ENCODE measurements around the gene SMIM33.

Gene SMIM33

GRCh38 chr5:139443831-139444453 is 26.9 kb upstream of the SMIM33 start:
- Histone ChIP-seq H3K9me2 (replicated peaks; ENCODE audit: low read depth, low read length) (no peaks in the 10 kb centered on the region), H3K9ac (ENCODE audit: low read depth, low read length, poor library complexity, severe bottlenecking) (peak overlapping the region; percentile 5), H3K4me3 (ENCODE audit: low read length, poor library complexity, severe bottlenecking) (no peak overlapping the region), H3K36me3 (ENCODE audit: insufficient read depth, low read length) (no peaks in the 10 kb centered on the region), H3K9me3 (ENCODE audit: insufficient read depth, low read depth, low read length) (no peaks in the 10 kb centered on the region), H2AFZ (ENCODE audit: low read length) (peak overlapping the region; percentile 17; the same call in 1 of the 2 replicates), H3K4me2 (ENCODE audit: low read depth, low read length, poor library complexity, severe bottlenecking) (peak overlapping the region; percentile 40), H3K4me1 (ENCODE audit: insufficient read depth, low read length, poor library complexity, severe bottlenecking) (peaks cover 30% of the 10 kb centered on the region), H3K27me3 (ENCODE audit: insufficient read depth, low read length, poor library complexity, severe bottlenecking) (no peaks in the 10 kb centered on the region), H3F3A (ENCODE audit: low read depth) (no peaks in the 10 kb centered on the region), H3K79me2 (ENCODE audit: insufficient read depth, low read length) (no peaks in the 10 kb centered on the region), H4K20me1 (ENCODE audit: insufficient read depth, low read length, poor library complexity, severe bottlenecking) (no peaks in the 10 kb centered on the region)
- no peak for TF ChIP-seq CTCF (conservative IDR thresholded peaks at IDR 0.05; ENCODE audit: low read length)
- no peak for TF ChIP-seq EZH2phosphoT487 (IDR thresholded peaks at IDR 0.05; ENCODE audit: borderline replicate concordance)

GRCh38 chr5:139445325-139446170 is 25.3 kb upstream of the SMIM33 start:
- Histone ChIP-seq H3K79me2 (ENCODE audit: insufficient read depth, low read length) (no peaks in the 10 kb centered on the region), H3F3A (ENCODE audit: low read depth) (no peaks in the 10 kb centered on the region), H3K9me2 (replicated peaks; ENCODE audit: low read depth, low read length) (no peaks in the 10 kb centered on the region), H4K20me1 (ENCODE audit: insufficient read depth, low read length, poor library complexity, severe bottlenecking) (no peaks in the 10 kb centered on the region), H3K9me3 (ENCODE audit: insufficient read depth, low read depth, low read length) (no peaks in the 10 kb centered on the region), H3K27me3 (ENCODE audit: insufficient read depth, low read length, poor library complexity, severe bottlenecking) (no peaks in the 10 kb centered on the region), H3K4me1 (ENCODE audit: insufficient read depth, low read length, poor library complexity, severe bottlenecking) (peaks cover 25% of the 10 kb centered on the region), H3K4me3 (ENCODE audit: low read length, poor library complexity, severe bottlenecking) (no peak overlapping the region), H3K36me3 (ENCODE audit: insufficient read depth, low read length) (no peaks in the 10 kb centered on the region), H3K4me2 (ENCODE audit: low read depth, low read length, poor library complexity, severe bottlenecking) (no peak overlapping the region), H2AFZ (ENCODE audit: low read length) (no peak overlapping the region), H3K9ac (ENCODE audit: low read depth, low read length, poor library complexity, severe bottlenecking) (no peak overlapping the region)
- no peak for TF ChIP-seq EZH2phosphoT487 (IDR thresholded peaks at IDR 0.05; ENCODE audit: borderline replicate concordance)
- TF ChIP-seq CTCF (conservative IDR thresholded peaks at IDR 0.05; ENCODE audit: low read length), result no peak

GRCh38 chr5:139446956-139447779 is 23.6 kb upstream of the SMIM33 start:
- Histone ChIP-seq H3K4me1 (ENCODE audit: insufficient read depth, low read length, poor library complexity, severe bottlenecking) (peaks cover 25% of the 10 kb centered on the region), H3K4me3 (ENCODE audit: low read length, poor library complexity, severe bottlenecking) (no peak overlapping the region), H3K36me3 (ENCODE audit: insufficient read depth, low read length) (no peaks in the 10 kb centered on the region), H3F3A (ENCODE audit: low read depth) (no peaks in the 10 kb centered on the region), H2AFZ (ENCODE audit: low read length) (no peak overlapping the region), H3K4me2 (ENCODE audit: low read depth, low read length, poor library complexity, severe bottlenecking) (no peak overlapping the region), H3K9ac (ENCODE audit: low read depth, low read length, poor library complexity, severe bottlenecking) (no peak overlapping the region), H3K9me3 (ENCODE audit: insufficient read depth, low read depth, low read length) (no peaks in the 10 kb centered on the region), H3K79me2 (ENCODE audit: insufficient read depth, low read length) (no peaks in the 10 kb centered on the region), H3K9me2 (replicated peaks; ENCODE audit: low read depth, low read length) (no peaks in the 10 kb centered on the region), H4K20me1 (ENCODE audit: insufficient read depth, low read length, poor library complexity, severe bottlenecking) (no peaks in the 10 kb centered on the region), H3K27me3 (ENCODE audit: insufficient read depth, low read length, poor library complexity, severe bottlenecking) (no peaks in the 10 kb centered on the region)
- TF ChIP-seq CTCF (conservative IDR thresholded peaks at IDR 0.05; ENCODE audit: low read length), result no peak
- TF ChIP-seq EZH2phosphoT487 (IDR thresholded peaks at IDR 0.05; ENCODE audit: borderline replicate concordance), result no peak

All from Loucy (cell line).